Measurements from ENCODE around the gene LRRC2.
"Not testable (repeated sequence)": the region's sequence is repeated elsewhere in the genome, so short reads cannot be mapped to it uniquely, and the experiment has no call there.

The LRRC2 gene

GRCh38 chr3:46580675-46581074 lies 14.6 kb upstream of the LRRC2 start:
- DNase-seq = no peak

GRCh38 chr3:46579756-46580286 lies 13.7 kb upstream of the LRRC2 start:
- no peak for DNase-seq

- DNase-seq = no peak
Observed at GRCh38 chr3:46578973-46579755, 13.1 kb upstream of the LRRC2 start.

- DNase-seq = not testable (repeated sequence)
Observed at GRCh38 chr3:46577580-46578249, 11.6 kb upstream of the LRRC2 start.

GRCh38 chr3:46576879-46577278 lies 10.8 kb upstream of the LRRC2 start:
- DNase-seq = no peak

- no peak for DNase-seq
Observed at GRCh38 chr3:46576386-46576785, 10.3 kb upstream of the LRRC2 start.

GRCh38 chr3:46575577-46576222 lies 9.6 kb upstream of the LRRC2 start:
- DNase-seq = no peak

- no peak for DNase-seq
Observed at GRCh38 chr3:46574881-46575576, 8.9 kb upstream of the LRRC2 start.

- no peak for DNase-seq
Observed at GRCh38 chr3:46574243-46574646, 8.1 kb upstream of the LRRC2 start.

GRCh38 chr3:46573701-46574100 lies 7.6 kb upstream of the LRRC2 start:
- DNase-seq = no peak

- DNase-seq = no peak
Observed at GRCh38 chr3:46571684-46572083, 5.6 kb upstream of the LRRC2 start.

GRCh38 chr3:46565607-46566039 lies 479 bp downstream of the LRRC2 start:
- DNase-seq = no peak

- DNase-seq = no peak
Observed at GRCh38 chr3:46565077-46565476, 1.0 kb downstream of the LRRC2 start.

- DNase-seq = no peak
Observed at GRCh38 chr3:46564190-46565021, 1.7 kb downstream of the LRRC2 start.

GRCh38 chr3:46561951-46562350 lies 4.2 kb downstream of the LRRC2 start:
- no peak for DNase-seq

GRCh38 chr3:46561511-46561910 lies 4.6 kb downstream of the LRRC2 start:
- DNase-seq = no peak

- DNase-seq = no peak
Observed at GRCh38 chr3:46559091-46559704, 6.9 kb downstream of the LRRC2 start.

- DNase-seq = no peak
Observed at GRCh38 chr3:46558184-46559043, 7.7 kb downstream of the LRRC2 start.

- DNase-seq = no peak
Observed at GRCh38 chr3:46557814-46558183, 8.3 kb downstream of the LRRC2 start.

- no peak for DNase-seq
Observed at GRCh38 chr3:46553154-46553553, 12.9 kb downstream of the LRRC2 start.

GRCh38 chr3:46552538-46552937 lies 13.6 kb downstream of the LRRC2 start:
- no peak for DNase-seq
